IgD-negative memory B cell (primary cell): ENCODE data around the gene ARHGAP45. TPM values are rescaled to one million over a fixed set of nuclear protein-coding genes. Genes with fewer than 3 reads are reported as not detected.

Experiments used
- H3K27ac Mint-ChIP-seq, 3 donors: one replicate each; pipeline ENCODE4 v1.8.0; 2020 to 2022; ENCODE audit warnings: mild to moderate bottlenecking in 3 of 3, mixed read lengths in 3 of 3, moderate library complexity in 1 of 3
- H3K27me3 Mint-ChIP-seq: one replicate; pipeline ENCODE4 v1.8.0; 2021; ENCODE audit warnings: mixed read lengths
- H3K36me3 Mint-ChIP-seq: one replicate; pipeline ENCODE4 v1.8.0; 2020; ENCODE audit warnings: mild to moderate bottlenecking, mixed read lengths
- H3K4me1 Mint-ChIP-seq, 3 donors: one replicate each; pipeline ENCODE4 v1.8.0; 2020 to 2022; ENCODE audit warnings: mixed read lengths in 3 of 3, mild to moderate bottlenecking in 1 of 3
- H3K4me3 Mint-ChIP-seq, 4 donors: one replicate each; pipeline ENCODE4 v1.8.0; 2020 to 2022; ENCODE audit warnings: mild to moderate bottlenecking in 4 of 4, mixed read lengths in 4 of 4, moderate library complexity in 3 of 4
- H3K9me3 Mint-ChIP-seq, 3 donors: one replicate each; pipeline ENCODE4 v1.8.0; 2020 to 2021; ENCODE audit warnings: mixed read lengths in 3 of 3, mild to moderate bottlenecking in 1 of 3
- polyA plus RNA-seq: library from polyadenylated mRNA; unstranded; fragments of 300-500 nt; fragmentation: Illumina TruSeq; gene quantifications from one replicate; pipeline ENCODE4 v1.2.3, GENCODE V29; 2021

ARHGAP45 gene
- polyA plus RNA-seq, 1 donor from 2014 or later, result 391 TPM

DNA sequence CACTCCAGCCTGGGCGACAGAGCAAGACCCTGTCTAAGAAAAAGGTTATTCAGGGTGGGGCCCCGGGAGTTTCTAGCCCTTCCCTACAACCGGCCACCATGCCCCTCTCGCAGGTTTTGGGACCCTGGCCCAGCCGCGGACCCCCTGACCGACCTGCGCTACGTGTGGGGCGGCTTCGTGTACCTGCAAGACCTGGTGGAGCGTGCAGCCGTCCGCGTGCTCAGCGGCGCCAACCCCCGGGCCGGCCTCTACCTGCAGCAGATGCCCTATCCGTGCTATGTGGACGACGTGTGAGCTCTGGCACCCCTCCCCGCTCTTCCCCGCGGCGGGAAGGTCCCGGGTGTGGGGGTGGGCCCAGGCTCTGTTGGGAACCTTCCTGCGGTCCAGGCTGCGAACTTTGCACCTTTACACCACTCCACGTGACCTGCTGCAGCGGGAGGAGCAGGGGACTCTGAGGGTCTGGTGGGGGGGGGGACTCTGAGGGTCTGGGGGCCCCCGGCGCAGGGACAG lies 20.8 kb upstream of the ARHGAP45 start:
- peaks cover 3% of the 10 kb centered on the region for H3K36me3 Mint-ChIP-seq
- no peaks in the 10 kb centered on the region for H3K27me3 Mint-ChIP-seq
- peaks cover 3 to 7% (median 3%) of the 10 kb centered on the region in 3 donors for H3K4me1 Mint-ChIP-seq
- no peak overlapping the region for H3K4me3 Mint-ChIP-seq
- H3K27ac Mint-ChIP-seq, result peak overlapping the region in 2 of 3 donors; percentile 46 to 76
- no peaks in the 10 kb centered on the region for H3K9me3 Mint-ChIP-seq

DNA sequence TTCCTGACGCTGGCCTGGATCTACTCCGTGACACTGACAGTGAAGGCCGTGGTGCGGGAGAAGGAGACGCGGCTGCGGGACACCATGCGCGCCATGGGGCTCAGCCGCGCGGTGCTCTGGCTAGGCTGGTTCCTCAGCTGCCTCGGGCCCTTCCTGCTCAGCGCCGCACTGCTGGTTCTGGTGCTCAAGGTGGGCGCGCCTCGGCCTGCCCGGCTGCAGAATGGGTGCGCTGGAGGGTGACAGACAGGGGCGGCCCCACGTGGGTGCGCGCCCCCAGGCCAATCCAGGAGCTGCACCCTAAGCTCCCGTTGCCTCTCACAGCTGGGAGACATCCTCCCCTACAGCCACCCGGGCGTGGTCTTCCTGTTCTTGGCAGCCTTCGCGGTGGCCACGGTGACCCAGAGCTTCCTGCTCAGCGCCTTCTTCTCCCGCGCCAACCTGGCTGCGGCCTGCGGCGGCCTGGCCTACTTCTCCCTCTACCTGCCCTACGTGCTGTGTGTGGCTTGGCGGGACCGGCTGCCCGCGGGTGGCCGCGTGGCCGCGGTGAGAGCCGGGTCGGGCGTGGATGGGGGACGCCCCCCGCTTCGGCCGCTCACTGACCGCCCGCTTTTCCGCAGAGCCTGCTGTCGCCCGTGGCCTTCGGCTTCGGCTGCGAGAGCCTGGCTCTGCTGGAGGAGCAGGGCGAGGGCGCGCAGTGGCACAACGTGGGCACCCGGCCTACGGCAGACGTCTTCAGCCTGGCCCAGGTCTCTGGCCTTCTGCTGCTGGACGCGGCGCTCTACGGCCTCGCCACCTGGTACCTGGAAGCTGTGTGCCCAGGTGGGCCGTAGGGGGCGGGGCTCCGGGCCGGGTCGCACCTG lies 19.9 kb upstream of the ARHGAP45 start:
- Mint-ChIP-seq H3K36me3 (peaks cover 3% of the 10 kb centered on the region), H3K27me3 (no peaks in the 10 kb centered on the region), H3K27ac (no peak overlapping the region), H3K9me3 (no peaks in the 10 kb centered on the region), H3K4me3 (peak overlapping the region in 1 of 4 donors; percentile 32), H3K4me1 (peaks cover 2 to 6% (median 3%) of the 10 kb centered on the region in 3 donors)

DNA sequence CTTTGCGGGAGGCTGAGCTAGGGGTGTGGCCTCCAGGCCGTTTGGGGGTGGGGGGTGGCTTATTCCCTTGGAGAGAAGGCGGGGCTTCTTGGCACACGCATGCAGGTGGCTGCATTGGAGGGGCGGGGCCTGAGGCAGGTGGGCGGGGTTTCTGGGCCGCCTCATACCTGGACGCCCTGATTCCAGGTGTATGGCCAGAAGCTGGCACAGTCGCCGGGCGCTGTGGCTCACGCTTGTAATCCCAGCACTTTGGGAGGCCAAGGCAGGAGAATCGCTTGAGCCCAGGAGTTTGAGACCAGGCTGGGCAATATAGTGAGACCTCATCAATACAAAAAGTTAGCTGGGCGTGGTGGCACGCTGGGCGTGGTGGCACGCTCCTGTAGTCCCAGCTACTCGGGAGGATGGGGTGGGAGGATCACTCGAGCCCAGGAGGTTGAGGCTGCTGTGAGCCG lies 19.2 kb upstream of the ARHGAP45 start:
- no peak overlapping the region for H3K27ac Mint-ChIP-seq
- peaks cover 3% of the 10 kb centered on the region for H3K36me3 Mint-ChIP-seq
- H3K27me3 Mint-ChIP-seq, result no peaks in the 10 kb centered on the region
- H3K4me3 Mint-ChIP-seq, result no peak overlapping the region
- H3K4me1 Mint-ChIP-seq, result peaks cover 2 to 6% (median 3%) of the 10 kb centered on the region in 3 donors
- no peaks in the 10 kb centered on the region for H3K9me3 Mint-ChIP-seq

DNA sequence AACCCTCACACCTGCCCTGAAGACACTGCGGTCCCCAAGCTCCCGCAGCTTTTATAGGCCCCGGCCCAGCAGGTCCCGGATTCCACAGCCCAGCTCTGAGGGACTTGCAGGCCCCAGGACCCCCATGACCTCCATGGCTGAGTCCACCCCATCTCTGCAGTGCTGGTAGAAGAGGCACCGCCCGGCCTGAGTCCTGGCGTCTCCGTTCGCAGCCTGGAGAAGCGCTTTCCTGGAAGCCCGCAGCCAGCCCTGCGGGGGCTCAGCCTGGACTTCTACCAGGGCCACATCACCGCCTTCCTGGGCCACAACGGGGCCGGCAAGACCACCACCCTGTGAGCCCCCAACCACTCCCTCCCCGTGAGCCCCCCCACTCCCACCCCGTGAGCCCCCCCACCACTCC lies 17.9 kb upstream of the ARHGAP45 start:
- Mint-ChIP-seq H3K4me3 (no peak overlapping the region), H3K27me3 (no peaks in the 10 kb centered on the region), H3K4me1 (peaks cover 2 to 6% (median 3%) of the 10 kb centered on the region in 3 donors), H3K36me3 (peaks cover 3% of the 10 kb centered on the region), H3K9me3 (no peaks in the 10 kb centered on the region), H3K27ac (no peak overlapping the region)

DNA sequence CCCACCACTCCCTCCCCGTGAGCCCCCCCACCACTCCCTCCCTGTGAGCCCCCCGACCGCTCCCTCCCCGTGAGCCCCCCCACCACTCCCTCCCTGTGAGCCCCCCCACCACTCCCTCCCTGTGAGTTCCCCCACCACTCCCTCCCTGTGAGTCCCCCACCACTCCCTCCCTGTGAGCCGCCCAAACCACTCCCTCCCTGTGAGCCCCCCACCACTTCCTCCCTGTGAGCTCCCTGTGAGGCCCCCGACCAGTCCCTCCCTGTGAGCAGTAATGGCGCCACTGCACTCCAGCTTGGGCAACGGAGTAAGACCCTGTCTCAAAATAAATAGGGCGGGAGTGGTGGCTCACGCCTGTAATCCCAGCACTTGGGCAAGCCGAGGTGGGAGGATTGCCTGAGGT lies 17.2 kb upstream of the ARHGAP45 start:
- Mint-ChIP-seq H3K27me3 (no peaks in the 10 kb centered on the region), H3K9me3 (no peaks in the 10 kb centered on the region), H3K36me3 (peaks cover 3% of the 10 kb centered on the region), H3K4me1 (peaks cover 2 to 6% (median 3%) of the 10 kb centered on the region in 3 donors), H3K27ac (peak overlapping the region in 1 of 3 donors; percentile 23), H3K4me3 (no peak overlapping the region)

DNA sequence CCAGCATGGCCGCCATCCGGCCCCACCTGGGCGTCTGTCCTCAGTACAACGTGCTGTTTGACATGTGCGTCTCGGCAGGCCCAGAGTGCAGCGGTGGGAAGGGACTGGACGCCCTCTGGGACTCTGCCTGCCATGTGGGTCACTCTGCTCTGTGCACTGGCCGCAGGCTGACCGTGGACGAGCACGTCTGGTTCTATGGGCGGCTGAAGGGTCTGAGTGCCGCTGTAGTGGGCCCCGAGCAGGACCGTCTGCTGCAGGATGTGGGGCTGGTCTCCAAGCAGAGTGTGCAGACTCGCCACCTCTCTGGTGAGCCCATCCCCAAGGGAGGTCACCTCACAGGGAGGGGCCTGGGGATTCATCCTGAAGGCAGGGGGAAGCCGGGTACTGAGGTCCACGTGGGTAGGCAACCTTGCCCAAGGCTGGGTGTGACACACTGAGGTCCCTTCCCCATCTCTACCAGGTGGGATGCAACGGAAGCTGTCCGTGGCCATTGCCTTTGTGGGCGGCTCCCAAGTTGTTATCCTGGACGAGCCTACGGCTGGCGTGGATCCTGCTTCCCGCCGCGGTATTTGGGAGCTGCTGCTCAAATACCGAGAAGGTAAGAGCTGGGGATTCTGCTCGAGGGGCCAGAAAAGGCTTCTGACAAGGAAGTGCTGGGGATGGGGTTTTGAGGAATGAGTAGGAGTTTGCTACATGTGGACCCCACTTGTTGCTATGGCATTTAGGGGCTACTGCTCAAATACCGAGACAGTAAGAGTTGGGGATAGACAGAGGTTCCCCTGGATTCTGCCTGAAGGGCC lies 15.8 kb upstream of the ARHGAP45 start:
- Mint-ChIP-seq H3K9me3 (no peaks in the 10 kb centered on the region), H3K27ac (peak overlapping the region in 1 of 3 donors; percentile 59), H3K27me3 (no peaks in the 10 kb centered on the region), H3K36me3 (no peaks in the 10 kb centered on the region), H3K4me1 (no peaks in the 10 kb centered on the region), H3K4me3 (no peak overlapping the region)

DNA sequence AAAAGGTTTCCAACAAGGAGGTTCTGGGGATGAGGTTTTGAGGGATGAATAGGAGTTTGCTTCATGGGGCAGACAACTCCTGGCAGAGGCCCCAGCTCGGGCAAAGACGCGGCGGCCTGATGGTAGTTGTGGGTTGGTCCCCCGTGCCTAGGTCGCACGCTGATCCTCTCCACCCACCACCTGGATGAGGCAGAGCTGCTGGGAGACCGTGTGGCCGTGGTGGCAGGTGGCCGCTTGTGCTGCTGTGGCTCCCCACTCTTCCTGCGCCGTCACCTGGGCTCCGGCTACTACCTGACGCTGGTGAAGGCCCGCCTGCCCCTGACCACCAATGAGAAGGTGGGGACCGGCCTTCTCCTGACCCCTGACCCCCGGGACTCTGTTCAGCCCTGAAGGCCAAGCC lies 15.2 kb upstream of the ARHGAP45 start:
- H3K4me3 Mint-ChIP-seq, result no peak overlapping the region
- peaks cover 0 to 3% (median 0%) of the 10 kb centered on the region in 3 donors for H3K4me1 Mint-ChIP-seq
- no peaks in the 10 kb centered on the region for H3K27me3 Mint-ChIP-seq
- no peaks in the 10 kb centered on the region for H3K9me3 Mint-ChIP-seq
- peak overlapping the region in 1 of 3 donors; percentile 59 for H3K27ac Mint-ChIP-seq
- H3K36me3 Mint-ChIP-seq, result no peaks in the 10 kb centered on the region

DNA sequence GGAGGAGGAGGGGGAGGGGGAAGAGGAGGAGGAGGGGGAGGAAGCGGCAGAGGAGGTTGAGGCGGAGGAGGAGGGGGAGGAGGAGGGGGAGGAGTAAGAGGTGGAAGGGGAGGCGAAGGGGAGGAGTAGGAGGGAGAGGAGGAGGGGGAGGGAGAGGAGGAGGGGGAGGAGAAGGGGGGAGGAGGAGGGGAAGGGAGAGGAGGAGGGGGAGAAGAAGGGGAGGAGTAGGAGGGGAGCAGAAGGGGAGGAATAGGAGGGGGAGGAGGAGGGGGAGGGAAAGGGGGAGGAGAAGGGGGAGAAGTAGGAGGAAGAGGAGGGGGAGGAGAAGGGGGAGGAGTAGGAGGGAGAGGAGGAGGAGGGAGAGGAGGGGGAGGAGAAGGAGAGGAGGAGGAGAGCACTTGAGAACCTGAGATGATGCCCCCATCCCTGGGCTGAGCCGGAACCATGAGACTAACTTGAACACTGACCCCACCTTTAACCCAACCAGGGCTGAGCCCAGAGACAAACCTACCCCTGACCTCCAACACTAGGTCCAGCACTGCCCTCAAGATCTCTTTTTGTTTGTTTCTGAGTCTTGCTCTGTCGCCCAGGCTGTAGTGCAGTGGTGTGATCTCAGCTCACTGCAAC lies 14.5 kb upstream of the ARHGAP45 start:
- Mint-ChIP-seq H3K27me3 (no peaks in the 10 kb centered on the region), H3K4me1 (peaks cover 4 to 8% (median 5%) of the 10 kb centered on the region in 3 donors), H3K27ac (no peak overlapping the region), H3K9me3 (no peaks in the 10 kb centered on the region), H3K36me3 (no peaks in the 10 kb centered on the region), H3K4me3 (no peak overlapping the region)

DNA sequence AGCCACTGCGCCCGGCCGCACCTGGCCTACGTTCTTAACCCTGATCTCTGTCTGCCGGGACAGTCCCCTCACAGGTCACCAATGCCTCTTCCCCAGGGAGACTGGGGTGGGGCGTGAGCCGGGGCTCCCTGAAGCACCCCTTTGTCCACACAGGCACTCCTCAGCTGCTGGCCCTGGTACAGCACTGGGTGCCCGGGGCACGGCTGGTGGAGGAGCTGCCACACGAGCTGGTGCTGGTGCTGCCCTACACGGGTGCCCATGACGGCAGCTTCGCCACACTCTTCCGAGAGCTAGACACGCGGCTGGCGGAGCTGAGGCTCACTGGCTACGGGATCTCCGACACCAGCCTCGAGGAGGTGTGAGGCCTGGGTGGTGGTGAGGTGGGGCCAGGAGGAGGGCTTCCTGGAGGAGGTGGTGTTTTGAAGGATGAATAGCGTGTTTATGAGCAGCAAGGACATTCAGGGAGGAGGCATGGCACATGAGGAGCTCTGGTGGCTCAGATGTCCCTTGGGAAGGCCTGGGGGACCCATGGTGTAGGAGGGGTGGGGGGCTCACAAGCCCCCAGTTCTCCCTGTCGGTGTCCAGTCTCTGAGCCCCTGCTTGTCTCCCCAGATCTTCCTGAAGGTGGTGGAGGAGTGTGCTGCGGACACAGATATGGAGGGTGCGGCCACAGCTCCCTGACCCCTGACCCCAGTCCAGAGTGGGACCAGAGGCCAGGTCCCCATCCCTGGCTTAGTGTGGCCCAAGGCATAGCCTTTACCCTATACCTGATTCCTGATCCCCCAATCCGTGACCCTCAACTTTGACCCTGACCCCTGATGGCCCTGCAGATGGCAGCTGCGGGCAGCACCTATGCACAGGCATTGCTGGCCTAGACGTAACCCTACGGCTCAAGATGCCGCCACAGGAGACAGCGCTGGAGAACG lies 13.5 kb upstream of the ARHGAP45 start:
- Mint-ChIP-seq H3K4me1 (peaks cover 13 to 16% (median 14%) of the 10 kb centered on the region in 3 donors), H3K27ac (no peak overlapping the region), H3K36me3 (peaks cover 4% of the 10 kb centered on the region), H3K4me3 (no peak overlapping the region), H3K9me3 (no peaks in the 10 kb centered on the region), H3K27me3 (no peaks in the 10 kb centered on the region)

DNA sequence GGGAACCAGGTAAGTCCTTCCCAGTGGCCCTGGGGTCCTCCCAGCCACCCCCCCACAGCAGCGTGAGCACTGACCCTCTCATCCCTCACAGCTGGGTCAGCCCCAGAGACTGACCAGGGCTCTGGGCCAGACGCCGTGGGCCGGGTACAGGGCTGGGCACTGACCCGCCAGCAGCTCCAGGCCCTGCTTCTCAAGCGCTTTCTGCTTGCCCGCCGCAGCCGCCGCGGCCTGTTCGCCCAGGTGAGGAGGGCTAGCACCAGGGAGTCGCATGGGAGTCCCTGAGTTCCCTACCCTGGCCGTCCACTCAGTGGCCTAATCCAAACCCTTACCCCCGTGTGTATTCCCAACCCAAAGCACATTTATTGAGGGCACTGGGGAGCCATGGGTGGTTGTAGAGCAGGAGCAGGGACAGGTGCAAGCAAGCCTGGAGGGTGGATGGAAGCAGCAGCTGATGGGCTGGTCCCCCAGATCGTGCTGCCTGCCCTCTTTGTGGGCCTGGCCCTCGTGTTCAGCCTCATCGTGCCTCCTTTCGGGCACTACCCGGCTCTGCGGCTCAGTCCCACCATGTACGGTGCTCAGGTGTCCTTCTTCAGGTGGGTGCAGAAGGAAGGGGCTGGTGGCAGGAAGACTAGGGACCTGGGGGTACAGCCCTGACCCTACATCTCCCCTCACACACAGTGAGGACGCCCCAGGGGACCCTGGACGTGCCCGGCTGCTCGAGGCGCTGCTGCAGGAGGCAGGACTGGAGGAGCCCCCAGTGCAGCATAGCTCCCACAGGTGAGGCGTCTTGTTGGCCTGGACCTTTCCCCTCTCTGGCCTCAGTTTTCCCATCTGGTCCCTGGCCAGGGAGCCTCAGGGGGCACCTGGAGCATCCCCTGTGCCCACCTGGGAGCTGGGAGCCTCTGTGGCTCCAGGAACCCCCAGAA lies 12.6 kb upstream of the ARHGAP45 start:
- Mint-ChIP-seq H3K4me1 (peaks cover 13 to 18% (median 14%) of the 10 kb centered on the region in 3 donors), H3K4me3 (no peak overlapping the region), H3K36me3 (peaks cover 4% of the 10 kb centered on the region), H3K27ac (no peak overlapping the region), H3K27me3 (no peaks in the 10 kb centered on the region), H3K9me3 (no peaks in the 10 kb centered on the region)

DNA sequence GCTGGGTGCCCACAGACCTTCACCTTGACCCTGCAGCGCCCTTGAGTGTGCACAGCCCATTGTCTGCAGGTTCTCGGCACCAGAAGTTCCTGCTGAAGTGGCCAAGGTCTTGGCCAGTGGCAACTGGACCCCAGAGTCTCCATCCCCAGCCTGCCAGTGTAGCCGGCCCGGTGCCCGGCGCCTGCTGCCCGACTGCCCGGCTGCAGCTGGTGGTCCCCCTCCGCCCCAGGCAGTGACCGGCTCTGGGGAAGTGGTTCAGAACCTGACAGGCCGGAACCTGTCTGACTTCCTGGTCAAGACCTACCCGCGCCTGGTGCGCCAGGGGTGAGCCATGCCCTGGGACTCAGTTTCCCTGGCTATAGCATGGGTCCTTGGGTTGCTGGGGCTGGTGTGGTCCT lies 11.9 kb upstream of the ARHGAP45 start:
- Mint-ChIP-seq H3K27ac (no peak overlapping the region), H3K4me3 (no peak overlapping the region), H3K4me1 (peaks cover 13 to 18% (median 14%) of the 10 kb centered on the region in 3 donors), H3K9me3 (no peaks in the 10 kb centered on the region), H3K36me3 (peaks cover 7% of the 10 kb centered on the region), H3K27me3 (no peaks in the 10 kb centered on the region)

DNA sequence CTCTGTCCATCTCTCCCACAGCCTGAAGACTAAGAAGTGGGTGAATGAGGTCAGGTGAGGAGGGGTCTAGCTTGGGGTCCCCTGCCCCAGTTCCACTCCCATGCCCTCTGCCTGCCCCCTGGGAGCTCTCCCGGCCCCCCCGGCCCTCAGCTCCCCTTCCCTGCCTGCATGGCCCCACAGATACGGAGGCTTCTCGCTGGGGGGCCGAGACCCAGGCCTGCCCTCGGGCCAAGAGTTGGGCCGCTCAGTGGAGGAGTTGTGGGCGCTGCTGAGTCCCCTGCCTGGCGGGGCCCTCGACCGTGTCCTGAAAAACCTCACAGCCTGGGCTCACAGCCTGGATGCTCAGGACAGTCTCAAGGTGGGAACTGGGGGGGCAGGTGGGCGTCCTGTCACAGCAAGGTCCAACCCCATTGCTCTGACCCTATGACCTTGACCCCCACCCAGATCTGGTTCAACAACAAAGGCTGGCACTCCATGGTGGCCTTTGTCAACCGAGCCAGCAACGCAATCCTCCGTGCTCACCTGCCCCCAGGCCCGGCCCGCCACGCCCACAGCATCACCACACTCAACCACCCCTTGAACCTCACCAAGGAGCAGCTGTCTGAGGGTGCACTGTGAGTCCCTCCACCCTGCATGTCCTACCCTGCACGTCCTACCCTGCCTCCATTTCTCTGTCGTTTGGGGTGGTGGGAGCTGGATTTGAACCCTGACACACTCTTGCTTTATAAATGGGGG lies 10.9 kb upstream of the ARHGAP45 start:
- Mint-ChIP-seq H3K27ac (peak overlapping the region in 1 of 3 donors; percentile 31), H3K27me3 (no peaks in the 10 kb centered on the region)

More for the DNA sequence above, 10.9 kb upstream of the ARHGAP45 start:
- Mint-ChIP-seq H3K36me3 (peaks cover 7% of the 10 kb centered on the region), H3K4me3 (no peak overlapping the region), H3K9me3 (no peaks in the 10 kb centered on the region), H3K4me1 (peaks cover 13 to 18% (median 14%) of the 10 kb centered on the region in 3 donors)
